ENCODE results near the gene ZNF221. TPM values are rescaled to one million over a fixed set of nuclear protein-coding genes. Genes with fewer than 3 reads are reported as not detected.

Gene ZNF221
- total and polyA plus RNA-seq, 2 donors (not counting 3 experiments of a cell fraction or from before 2014, with no cell fraction given) = 1.4 to 4.2 TPM

DNA sequence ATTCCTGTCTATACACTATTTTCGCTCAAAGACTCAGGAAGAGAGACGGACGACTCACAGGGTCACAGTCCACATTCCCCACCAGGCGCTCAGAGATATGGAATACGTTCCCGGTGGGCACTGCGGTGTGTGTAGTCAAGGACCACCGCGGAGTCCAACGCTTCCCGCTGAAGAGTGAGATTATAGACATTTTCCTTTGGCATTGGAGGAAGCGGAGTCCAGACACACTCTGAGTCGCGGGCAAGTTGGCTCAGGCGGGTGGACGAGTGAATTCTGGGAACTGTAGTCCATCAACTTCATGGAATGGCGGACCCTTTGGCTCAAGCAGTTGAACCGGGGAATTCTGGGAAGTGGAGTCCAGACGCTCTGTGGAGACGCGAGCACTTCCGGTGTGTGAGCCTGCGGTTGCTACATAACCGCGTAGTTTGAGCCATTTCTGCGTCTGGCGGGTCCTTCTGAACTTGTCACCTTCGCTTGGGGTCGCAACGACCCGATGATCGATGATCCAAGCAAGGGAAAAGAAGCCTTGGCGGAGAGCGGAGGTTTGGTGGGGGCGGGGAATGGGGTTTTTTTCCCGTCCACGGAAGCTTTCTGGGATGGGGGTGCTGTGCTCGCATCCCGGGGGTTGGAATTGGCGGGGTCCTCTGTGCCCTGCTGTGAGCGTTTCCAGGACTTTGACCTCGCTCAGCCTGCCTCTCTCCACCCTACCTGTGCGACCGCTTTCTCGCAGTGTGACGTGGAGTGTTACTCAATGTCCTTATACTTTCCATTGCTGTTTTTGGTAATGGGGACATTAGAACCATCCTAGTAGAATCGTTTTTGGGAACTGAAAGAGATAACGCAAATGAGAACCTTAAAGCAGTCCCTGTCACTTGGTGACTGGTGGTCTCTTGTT is 51.8 kb downstream of the ZNF221 start, which contains the start of gene ZNF230:
TSS of gene ZNF230 (plus strand) at position 392 of the 895 bp plus-strand sequence. CDS start 4,122 bp downstream, outside the sequence.
- ChIA-PET CTCF (no interaction called here), POLR2A (no interaction called here)
- Histone ChIP-seq H3K4me1 (ENCODE audit: control insufficient read depth, extremely low read depth, insufficient read depth, low read length) (peaks cover 6% of the 10 kb centered on the region), H3K9me3 (replicated peaks; ENCODE audit: control insufficient read depth, insufficient read depth, low read length) (no peaks in the 10 kb centered on the region), H3K4me2 (ENCODE audit: insufficient read depth, low read length) (peak within 1 kb of the TSS; percentile 72), H3K27ac (ENCODE audit: insufficient read depth, low read depth, low read length) (peak within 1 kb of the TSS; percentile 36), H3K27me3 (ENCODE audit: control insufficient read depth in 2 of 2, insufficient read depth in 2 of 2, low read length in 2 of 2) (no peaks in the 10 kb centered on the region), H3K9me1 (replicated peaks; ENCODE audit: control insufficient read depth, extremely low read depth, insufficient read depth, low read length) (no peaks in the 10 kb centered on the region), H3K4me3 (replicated peaks in 1 of 3; ENCODE audit: insufficient read depth in 1 of 3, low read depth in 1 of 3, low read length in 3 of 3) (peak within 1 kb of the TSS; percentile 59 to 86 (median 84)), H3K79me2 (ENCODE audit: control insufficient read depth, insufficient read depth, low read length) (no peaks in the 10 kb centered on the region), H3K36me3 (ENCODE audit: control insufficient read depth in 2 of 2, extremely low read depth in 1 of 2, insufficient read depth in 2 of 2, low read length in 2 of 2) (peaks cover 0 to 4% of the 10 kb centered on the region in 2 experiments), H4K20me1 (replicated peaks; ENCODE audit: control insufficient read depth, extremely low read depth, insufficient read depth, low read length) (no peaks in the 10 kb centered on the region), H2AFZ (ENCODE audit: low read depth, low read length) (peak within 1 kb of the TSS; percentile 98), H3K9ac (replicated peaks; ENCODE audit: extremely low read depth, insufficient read depth, low read length) (peak within 1 kb of the TSS; percentile 72)
- intact Hi-C loops (cut with micrococcal nuclease) (loop anchor here (1.0 to 10.0 kb wide), 8 partner anchors 19 to 302 kb away; partner anchors contain the start of genes ZNF155, ZNF221, ZNF222 and ZNF224), dilution Hi-C loops (cut with MboI; ENCODE audit: extremely low pct_ligation_motif_present, low sequenced_read_pairs) (no loop called here)
- TF ChIP-seq, protein P1, sequence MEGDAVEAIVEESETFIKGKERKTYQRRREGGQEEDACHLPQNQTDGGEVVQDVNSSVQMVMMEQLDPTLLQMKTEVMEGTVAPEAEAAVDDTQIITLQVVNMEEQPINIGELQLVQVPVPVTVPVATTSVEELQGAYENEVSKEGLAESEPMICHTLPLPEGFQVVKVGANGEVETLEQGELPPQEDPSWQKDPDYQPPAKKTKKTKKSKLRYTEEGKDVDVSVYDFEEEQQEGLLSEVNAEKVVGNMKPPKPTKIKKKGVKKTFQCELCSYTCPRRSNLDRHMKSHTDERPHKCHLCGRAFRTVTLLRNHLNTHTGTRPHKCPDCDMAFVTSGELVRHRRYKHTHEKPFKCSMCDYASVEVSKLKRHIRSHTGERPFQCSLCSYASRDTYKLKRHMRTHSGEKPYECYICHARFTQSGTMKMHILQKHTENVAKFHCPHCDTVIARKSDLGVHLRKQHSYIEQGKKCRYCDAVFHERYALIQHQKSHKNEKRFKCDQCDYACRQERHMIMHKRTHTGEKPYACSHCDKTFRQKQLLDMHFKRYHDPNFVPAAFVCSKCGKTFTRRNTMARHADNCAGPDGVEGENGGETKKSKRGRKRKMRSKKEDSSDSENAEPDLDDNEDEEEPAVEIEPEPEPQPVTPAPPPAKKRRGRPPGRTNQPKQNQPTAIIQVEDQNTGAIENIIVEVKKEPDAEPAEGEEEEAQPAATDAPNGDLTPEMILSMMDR (IDR thresholded peaks at IDR 0.05; ENCODE audit: extremely low read depth in 1 of 2, insufficient read depth in 1 of 2, low read depth in 1 of 2, low read length in 2 of 2) = no peak
- TF ChIP-seq POLR2AphosphoS5 (IDR thresholded peaks at IDR 0.05; ENCODE audit: insufficient read depth, low read depth, low read length) = peak; percentile 48
- TF ChIP-seq EZH2 (IDR thresholded peaks at IDR 0.05; ENCODE audit: borderline replicate concordance, low read depth, low read length, severe bottlenecking) = no peak
- TF ChIP-seq JUN (IDR thresholded peaks at IDR 0.05; ENCODE audit: borderline replicate concordance, insufficient read depth, insufficient read length, low read depth) = no peak
- TF ChIP-seq POLR2A (IDR thresholded peaks at IDR 0.05; ENCODE audit: low read depth, low read length) = peak; percentile 69
- no peak for TF ChIP-seq MYC (IDR thresholded peaks at IDR 0.05; ENCODE audit: low read depth, low read length)
- DNase-seq (ENCODE audit: low read depth, low spot score) = peak; percentile 96
- TSS peak; percentile 72 for BruUV-seq (replicated peaks)
- peak; percentile 99 for FAIRE-seq
